Stimulated activated CD4-positive, alpha-beta T cell treated with anti-CD3 and anti-CD28 coated beads, Interleukin-1b, Interleukin-23, amount 100 ng/mL, for 4 hours (primary cell): ENCODE measurements around the gene UBB.
A peak's percentile ranks its signal among the peaks of the same experiment; 100 is the strongest.

Experiments used
- DNase-seq, 2 donors: peaks; one replicate each; pipeline ENCODE4 v3.0.0-alpha.2; 2020; ENCODE audit warnings: low read depth in 2 of 2

Gene UBB

GRCh38 chr17:16417896-16418684 is 37.2 kb downstream of the UBB start:
- no peak for DNase-seq

- no peak for DNase-seq
These were observed 37.8 kb downstream of the UBB start for GRCh38 chr17:16418685-16419068.

- DNase-seq: peak in 1 of 2 donors; percentile 56
These were observed 38.4 kb downstream of the UBB start for GRCh38 chr17:16419074-16419928.

- no peak for DNase-seq
These were observed 39.0 kb downstream of the UBB start for GRCh38 chr17:16419929-16420271.

GRCh38 chr17:16422416-16422815 is 41.5 kb downstream of the UBB start:
- no peak for DNase-seq

GRCh38 chr17:16423226-16423872 is 42.5 kb downstream of the UBB start:
- no peak for DNase-seq

- DNase-seq: no peak
These were observed 44.3 kb downstream of the UBB start for GRCh38 chr17:16425202-16425601.

- no peak for DNase-seq
These were observed 45.1 kb downstream of the UBB start for GRCh38 chr17:16425698-16426659.

- DNase-seq: no peak
These were observed 46.1 kb downstream of the UBB start for GRCh38 chr17:16427020-16427419.

GRCh38 chr17:16428098-16428882 is 47.4 kb downstream of the UBB start:
- DNase-seq: peak; percentile 33 to 53

GRCh38 chr17:16429083-16429482 is 48.2 kb downstream of the UBB start:
- no peak for DNase-seq

- no peak for DNase-seq
These were observed 49.8 kb downstream of the UBB start for GRCh38 chr17:16430650-16431049.

GRCh38 chr17:16432017-16432416 is 51.1 kb downstream of the UBB start:
- no peak for DNase-seq
